DOHH2 (cell line): Measurements from ENCODE around the gene SLC25A15.

Experiments
- EZH2phosphoT487 ChIP-seq: fragments of 200-600 bp; sonication (generic); IDR thresholded peaks from 2 replicates; pipeline ENCODE4 v1.6.1; 2017; ENCODE audit warnings: borderline replicate concordance, mild to moderate bottlenecking, antibody characterized with exemption, low read length, moderate library complexity, mixed read lengths
- TF ChIP-seq, protein P1 (sequence below): fragments of 200-600 bp; sonication (generic); IDR thresholded peaks from one replicate; pipeline ENCODE4 v1.5.1; 2014; ENCODE audit warnings: antibody characterized with exemption, mild to moderate bottlenecking, low read depth, low read length; ENCODE audit not compliant: poor library complexity, severe bottlenecking

DNA sequence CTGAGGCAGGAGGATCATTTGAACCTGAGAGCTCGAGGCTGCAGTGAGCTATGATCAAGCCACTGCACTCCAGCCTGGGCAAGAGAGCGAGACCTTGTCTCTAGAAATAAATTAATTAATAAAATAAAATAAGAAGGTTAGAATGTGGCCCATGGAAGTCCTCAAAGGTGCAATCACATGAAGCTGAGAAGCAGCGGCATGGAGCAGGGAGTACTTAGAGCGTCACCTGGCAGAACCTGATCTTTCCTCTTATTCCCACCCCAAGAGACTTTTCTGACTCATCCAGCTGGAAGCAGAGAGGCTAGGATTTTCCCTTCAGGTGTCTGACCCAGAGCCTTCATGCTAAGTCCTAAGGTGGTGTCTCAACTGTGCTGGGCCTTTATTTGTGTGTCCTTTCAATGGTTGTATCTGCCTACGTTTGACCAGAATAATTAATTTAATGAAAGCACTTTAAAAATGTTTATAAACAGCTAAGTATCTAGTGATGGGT, 9.6 kb upstream of the SLC25A15 start:
- TF ChIP-seq, protein P1, sequence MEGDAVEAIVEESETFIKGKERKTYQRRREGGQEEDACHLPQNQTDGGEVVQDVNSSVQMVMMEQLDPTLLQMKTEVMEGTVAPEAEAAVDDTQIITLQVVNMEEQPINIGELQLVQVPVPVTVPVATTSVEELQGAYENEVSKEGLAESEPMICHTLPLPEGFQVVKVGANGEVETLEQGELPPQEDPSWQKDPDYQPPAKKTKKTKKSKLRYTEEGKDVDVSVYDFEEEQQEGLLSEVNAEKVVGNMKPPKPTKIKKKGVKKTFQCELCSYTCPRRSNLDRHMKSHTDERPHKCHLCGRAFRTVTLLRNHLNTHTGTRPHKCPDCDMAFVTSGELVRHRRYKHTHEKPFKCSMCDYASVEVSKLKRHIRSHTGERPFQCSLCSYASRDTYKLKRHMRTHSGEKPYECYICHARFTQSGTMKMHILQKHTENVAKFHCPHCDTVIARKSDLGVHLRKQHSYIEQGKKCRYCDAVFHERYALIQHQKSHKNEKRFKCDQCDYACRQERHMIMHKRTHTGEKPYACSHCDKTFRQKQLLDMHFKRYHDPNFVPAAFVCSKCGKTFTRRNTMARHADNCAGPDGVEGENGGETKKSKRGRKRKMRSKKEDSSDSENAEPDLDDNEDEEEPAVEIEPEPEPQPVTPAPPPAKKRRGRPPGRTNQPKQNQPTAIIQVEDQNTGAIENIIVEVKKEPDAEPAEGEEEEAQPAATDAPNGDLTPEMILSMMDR, result no peak
- no peak for TF ChIP-seq EZH2phosphoT487
